Thoracic aorta (tissue), 2 donors: ENCODE data around the gene NUDT6. TPM values are rescaled to one million over a fixed set of nuclear protein-coding genes. Genes with fewer than 3 reads are reported as not detected.

Experiments used
- ATAC-seq: fragments of 150-250 bp; one replicate; pipeline ENCODE4 v1.8.0; 2017; ENCODE audit warnings: low read depth; ENCODE audit not compliant: insufficient number of reproducible peaks, low FRiP score
- DNase-seq: peaks from one replicate; pipeline ENCODE4 v3.0.0-alpha.2; 2020; ENCODE audit warnings: low spot score
- H3K27ac ChIP-seq, 2 donors: fragments of 200-600 bp; sonication (generic); 1 replicate in 1 of 2; 2 replicates in 1 of 2; pipeline ENCODE4 v1.5.1; 2016; ENCODE audit warnings: mild to moderate bottlenecking in 2 of 2, moderate library complexity in 2 of 2
- H3K27me3 ChIP-seq: fragments of 200-600 bp; sonication (generic); replicated peaks from 2 replicates; pipeline ENCODE4 v1.6.0; 2016; ENCODE audit warnings: mild to moderate bottlenecking; ENCODE audit not compliant: insufficient read depth
- H3K36me3 ChIP-seq: fragments of 200-600 bp; sonication (generic); one replicate; pipeline ENCODE4 v1.5.1; 2016
- H3K4me1 ChIP-seq, 2 donors: fragments of 200-600 bp; sonication (generic); 1 replicate in 1 of 2; 2 replicates in 1 of 2; pipeline versions ENCODE4 v1.5.1 to v1.6.0; 2016; ENCODE audit warnings: low read depth in 2 of 2, mild to moderate bottlenecking in 1 of 2; ENCODE audit not compliant: control insufficient read depth in 1 of 2
- H3K4me3 ChIP-seq: fragments of 200-600 bp; sonication (generic); 2 replicates; pipeline ENCODE4 v1.5.1; 2016; ENCODE audit warnings: mild to moderate bottlenecking
- H3K9me3 ChIP-seq: fragments of 200-600 bp; sonication (generic); 2 replicates; pipeline ENCODE4 v1.5.1; 2016
- total RNA-seq, 2 donors: library from RNA; depleted of rRNA; stranded (reverse); fragments of >200 nt; gene quantifications; one replicate each; pipeline versions ENCODE4 v1.1.0 to v1.2.3, GENCODE V29; 2016
- TF ChIP-seq, protein P1 (sequence below): fragments of 200-600 bp; sonication (generic); IDR thresholded peaks from one replicate; pipeline ENCODE4 v1.5.1; 2019; ENCODE audit warnings: antibody characterized with exemption

NUDT6 gene, protein sequence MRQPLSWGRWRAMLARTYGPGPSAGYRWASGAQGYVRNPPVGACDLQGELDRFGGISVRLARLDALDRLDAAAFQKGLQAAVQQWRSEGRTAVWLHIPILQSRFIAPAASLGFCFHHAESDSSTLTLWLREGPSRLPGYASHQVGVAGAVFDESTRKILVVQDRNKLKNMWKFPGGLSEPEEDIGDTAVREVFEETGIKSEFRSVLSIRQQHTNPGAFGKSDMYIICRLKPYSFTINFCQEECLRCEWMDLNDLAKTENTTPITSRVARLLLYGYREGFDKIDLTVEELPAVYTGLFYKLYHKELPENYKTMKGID
- 1 to 10 TPM; 2.0 to 5.7 TPM for total RNA-seq

GRCh38 chr4:122921971-122922876, at the start of gene NUDT6:
Gene NUDT6 (minus strand): TSS chr4:122922597. CDS start chr4:122922572, 25 bp downstream.
- ATAC-seq, result no peak
- Histone ChIP-seq H3K9me3 (no peaks in the 10 kb centered on the region), H3K27me3 (no peaks in the 10 kb centered on the region), H3K27ac (peak within 1 kb of the TSS; percentile 66 to 71), H3K4me3 (peak within 1 kb of the TSS; percentile 88), H3K4me1 (peaks cover 7 to 19% of the 10 kb centered on the region in 2 donors), H3K36me3 (no peaks in the 10 kb centered on the region)
- no peak for DNase-seq
- TF ChIP-seq, protein P1, sequence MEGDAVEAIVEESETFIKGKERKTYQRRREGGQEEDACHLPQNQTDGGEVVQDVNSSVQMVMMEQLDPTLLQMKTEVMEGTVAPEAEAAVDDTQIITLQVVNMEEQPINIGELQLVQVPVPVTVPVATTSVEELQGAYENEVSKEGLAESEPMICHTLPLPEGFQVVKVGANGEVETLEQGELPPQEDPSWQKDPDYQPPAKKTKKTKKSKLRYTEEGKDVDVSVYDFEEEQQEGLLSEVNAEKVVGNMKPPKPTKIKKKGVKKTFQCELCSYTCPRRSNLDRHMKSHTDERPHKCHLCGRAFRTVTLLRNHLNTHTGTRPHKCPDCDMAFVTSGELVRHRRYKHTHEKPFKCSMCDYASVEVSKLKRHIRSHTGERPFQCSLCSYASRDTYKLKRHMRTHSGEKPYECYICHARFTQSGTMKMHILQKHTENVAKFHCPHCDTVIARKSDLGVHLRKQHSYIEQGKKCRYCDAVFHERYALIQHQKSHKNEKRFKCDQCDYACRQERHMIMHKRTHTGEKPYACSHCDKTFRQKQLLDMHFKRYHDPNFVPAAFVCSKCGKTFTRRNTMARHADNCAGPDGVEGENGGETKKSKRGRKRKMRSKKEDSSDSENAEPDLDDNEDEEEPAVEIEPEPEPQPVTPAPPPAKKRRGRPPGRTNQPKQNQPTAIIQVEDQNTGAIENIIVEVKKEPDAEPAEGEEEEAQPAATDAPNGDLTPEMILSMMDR, result no peak

GRCh38 chr4:122968227-122968812, 45.9 kb upstream of the NUDT6 start:
- H3K4me1 ChIP-seq, result no peaks in the 10 kb centered on the region
- no peak overlapping the region for H3K4me3 ChIP-seq
- TF ChIP-seq, protein P1, result no peak
- H3K27me3 ChIP-seq, result no peaks in the 10 kb centered on the region
- no peaks in the 10 kb centered on the region for H3K9me3 ChIP-seq
- ATAC-seq (no peak), DNase-seq (no peak)
- H3K36me3 ChIP-seq, result no peaks in the 10 kb centered on the region
- H3K27ac ChIP-seq, result no peak overlapping the region

GRCh38 chr4:122967231-122967630, 44.8 kb upstream of the NUDT6 start:
- TF ChIP-seq, protein P1, result no peak
- peaks cover 4 to 6% of the 10 kb centered on the region in 2 donors for H3K4me1 ChIP-seq
- DNase-seq, result no peak
- H3K4me3 ChIP-seq, result no peak overlapping the region
- no peaks in the 10 kb centered on the region for H3K9me3 ChIP-seq
- no peaks in the 10 kb centered on the region for H3K27me3 ChIP-seq
- no peak for ATAC-seq
- H3K27ac ChIP-seq, result no peak overlapping the region
- no peaks in the 10 kb centered on the region for H3K36me3 ChIP-seq

- TF ChIP-seq, protein P1, result no peak
- Histone ChIP-seq H3K4me1 (peaks cover 6 to 9% of the 10 kb centered on the region in 2 donors), H3K27me3 (no peaks in the 10 kb centered on the region), H3K4me3 (no peak overlapping the region), H3K27ac (no peak overlapping the region), H3K36me3 (no peaks in the 10 kb centered on the region), H3K9me3 (no peaks in the 10 kb centered on the region)
- DNase-seq (no peak), ATAC-seq (no peak)
These were observed 43.8 kb upstream of the NUDT6 start for GRCh38 chr4:122966201-122966600.

DNA sequence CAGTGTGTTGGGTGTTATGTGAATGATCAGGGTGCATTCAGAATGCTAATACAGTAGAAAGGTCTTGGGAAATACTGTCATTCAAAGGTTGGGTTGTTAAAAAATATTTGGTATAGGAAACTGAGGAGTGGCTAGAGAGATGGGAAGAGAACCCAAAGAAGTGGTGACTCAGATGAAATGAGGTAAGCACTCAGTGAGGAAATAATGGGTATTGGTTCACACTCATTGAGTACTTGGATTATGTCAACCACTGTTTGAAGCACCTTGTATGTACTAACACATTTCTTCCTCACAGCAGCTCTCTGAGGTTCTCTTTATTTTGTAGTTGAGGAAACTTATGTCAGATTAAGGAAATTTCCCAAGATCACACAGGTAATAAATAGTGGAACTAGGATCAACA, 40.8 kb upstream of the NUDT6 start:
- DNase-seq, result no peak
- Histone ChIP-seq H3K4me3 (no peak overlapping the region), H3K27me3 (no peaks in the 10 kb centered on the region), H3K4me1 (peaks cover 9% of the 10 kb centered on the region in 2 donors), H3K27ac (no peak overlapping the region), H3K9me3 (no peaks in the 10 kb centered on the region), H3K36me3 (no peaks in the 10 kb centered on the region)
- no peak for ATAC-seq
- TF ChIP-seq, protein P1, result no peak
